Measurements from ENCODE around the gene HEXIM2.
"Not testable (repeated sequence)": the region's sequence is repeated elsewhere in the genome, so short reads cannot be mapped to it uniquely, and the experiment has no call there.

Gene HEXIM2

DNA sequence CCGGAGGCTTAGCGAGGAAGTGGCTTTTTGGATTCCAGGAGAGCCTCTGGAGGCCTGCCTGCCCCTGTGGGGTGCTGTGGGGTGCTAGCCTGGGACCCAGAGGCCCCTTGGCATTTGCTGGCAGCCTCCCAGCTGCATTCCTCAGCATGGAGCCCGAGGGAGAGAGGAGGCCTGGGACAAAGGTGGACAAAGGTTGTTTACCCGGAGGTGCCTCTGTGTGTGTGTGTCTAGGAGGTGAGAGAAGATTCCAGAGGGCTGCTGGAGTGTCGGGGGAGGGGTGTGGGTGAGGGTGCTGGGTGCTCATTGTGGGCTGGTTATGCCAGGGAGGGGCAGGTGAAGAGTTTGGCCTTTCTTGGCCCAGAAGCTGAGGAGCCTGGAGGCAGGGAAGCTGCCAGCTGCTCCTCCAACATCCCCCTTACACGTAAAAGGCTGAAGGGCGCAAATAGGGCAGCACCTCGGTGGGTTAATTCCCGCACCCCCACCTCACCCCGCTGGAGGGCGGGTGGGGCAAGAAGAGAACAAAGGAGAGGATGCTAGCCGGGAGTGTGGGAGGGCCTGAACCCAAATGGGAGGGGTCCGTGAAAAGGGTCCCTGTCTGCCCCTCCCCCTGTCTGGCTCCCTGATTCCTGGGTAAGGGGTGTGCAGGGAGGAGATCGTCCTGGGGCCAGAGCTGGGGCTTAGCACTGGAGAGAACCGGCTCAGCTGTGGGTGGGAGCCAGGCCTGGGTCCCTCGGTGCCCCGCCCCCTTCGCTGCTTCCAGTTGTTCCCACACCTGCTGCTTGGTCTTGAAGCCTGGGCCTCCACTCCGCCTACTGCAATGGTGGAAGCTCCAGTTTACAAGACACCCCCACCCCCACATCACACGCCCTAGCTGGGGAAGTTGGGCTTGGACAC lies 9.9 kb downstream of the HEXIM2 start:
- DNase-seq = no peak

DNA sequence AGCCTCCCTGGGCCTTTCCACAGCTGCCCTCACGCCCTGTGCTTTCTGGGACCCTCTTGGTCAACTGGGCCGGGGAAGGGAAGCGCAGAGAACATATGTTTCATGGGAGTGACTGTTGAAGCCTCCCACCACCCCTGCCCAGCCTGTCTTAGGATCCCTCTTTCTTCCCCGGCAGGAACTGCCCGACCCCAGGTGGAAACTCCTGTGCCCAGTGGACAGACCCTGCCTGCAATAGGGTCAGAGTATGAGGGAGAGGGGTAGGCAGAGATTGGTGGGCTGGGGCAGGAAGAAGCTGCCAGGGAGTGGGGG lies 10.5 kb downstream of the HEXIM2 start:
- DNase-seq = no peak

DNA sequence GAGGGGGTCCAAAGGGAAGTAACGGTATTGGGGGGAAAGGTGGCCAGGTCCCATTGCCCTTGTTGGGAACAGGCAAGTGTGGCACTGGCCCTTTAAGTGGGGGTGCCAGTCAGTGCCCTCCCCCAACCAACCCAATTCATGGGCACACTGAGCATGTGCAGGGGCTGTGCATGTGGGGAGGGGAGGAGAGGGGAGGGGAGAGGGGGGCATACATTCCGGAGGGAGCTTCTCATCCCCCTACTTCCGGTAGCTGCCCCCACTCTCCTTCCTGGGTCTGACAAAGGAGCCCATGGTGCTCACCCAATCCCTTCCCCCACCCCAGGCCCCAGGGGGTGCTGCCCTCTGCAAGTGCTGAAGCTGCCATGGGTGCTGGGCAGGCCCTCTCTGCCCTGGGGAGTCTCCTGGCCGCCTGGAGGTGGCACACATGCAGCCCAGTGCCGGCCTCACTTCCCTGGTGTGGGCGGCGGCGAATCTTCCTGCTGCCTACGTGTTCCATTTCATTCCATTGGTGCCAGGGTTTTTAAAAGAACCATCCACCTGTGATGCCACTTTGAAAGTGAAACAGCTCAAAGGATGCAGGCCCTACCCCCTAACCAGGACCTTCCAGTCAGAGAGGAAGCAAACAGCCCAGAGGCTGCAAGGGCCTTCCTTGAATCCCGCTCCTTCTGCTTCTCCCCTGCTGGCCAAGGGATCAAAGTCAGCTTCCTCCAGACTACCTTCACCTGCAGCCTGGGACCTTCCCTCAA lies 11.0 kb downstream of the HEXIM2 start:
- peak; percentile 52 for DNase-seq

DNA sequence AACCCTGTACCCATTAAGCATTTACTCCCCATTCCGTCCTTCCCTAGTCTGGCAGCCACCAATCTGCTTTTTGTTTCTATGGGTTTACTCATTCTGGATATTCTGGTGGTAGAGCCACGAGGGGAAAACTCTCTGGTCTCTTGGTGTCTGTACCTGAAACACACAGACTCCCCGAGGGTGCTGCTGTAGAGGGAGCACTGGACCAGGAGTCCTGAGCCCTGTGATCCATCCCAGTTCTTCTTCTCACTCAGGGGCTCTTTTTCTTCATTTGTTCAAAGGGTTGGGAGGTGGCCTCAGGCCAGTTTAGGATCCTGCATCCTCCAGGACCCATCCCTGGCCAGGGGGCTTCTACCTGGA lies 14.1 kb downstream of the HEXIM2 start:
- DNase-seq = no peak

DNA sequence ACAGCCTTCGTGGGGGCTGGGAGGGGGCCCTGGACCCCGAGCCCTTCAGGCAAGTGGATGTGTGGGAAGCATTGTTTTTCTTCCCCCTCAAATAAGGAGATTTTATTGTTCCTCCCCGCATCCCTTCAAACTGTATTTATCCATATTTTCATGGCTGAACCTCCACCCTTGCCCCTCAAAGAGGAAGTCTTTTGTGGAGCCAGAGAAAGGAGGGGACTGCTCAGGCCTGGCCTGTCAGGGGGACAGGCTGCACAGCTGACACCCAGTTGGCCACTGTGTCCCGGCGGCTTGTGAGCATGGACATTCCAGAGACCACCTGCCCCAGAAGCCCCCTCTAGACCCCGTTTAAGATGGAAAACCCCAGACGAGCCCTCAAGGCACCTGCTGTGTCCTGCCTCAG lies 15.9 kb downstream of the HEXIM2 start:
- no peak for DNase-seq

DNA sequence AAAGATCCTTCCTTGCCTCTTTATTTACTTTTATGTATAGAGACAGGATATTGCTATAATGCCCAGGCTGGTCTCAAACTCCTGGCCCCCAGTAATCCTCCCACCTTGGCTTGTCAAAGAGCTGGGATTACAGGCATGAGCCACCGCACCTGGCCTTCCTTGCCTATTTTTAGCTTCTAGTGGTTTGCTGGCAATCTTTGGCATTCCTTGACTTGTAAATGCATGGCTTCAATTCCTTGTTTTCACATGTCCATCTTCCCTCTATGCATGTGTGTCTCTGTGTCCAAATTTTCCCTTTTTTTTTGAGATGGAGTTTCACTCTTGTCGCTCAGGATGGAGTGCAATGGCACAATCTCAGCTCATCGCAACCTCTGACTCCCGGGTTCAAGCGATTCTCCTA lies 22.5 kb downstream of the HEXIM2 start:
- DNase-seq = no peak

DNA sequence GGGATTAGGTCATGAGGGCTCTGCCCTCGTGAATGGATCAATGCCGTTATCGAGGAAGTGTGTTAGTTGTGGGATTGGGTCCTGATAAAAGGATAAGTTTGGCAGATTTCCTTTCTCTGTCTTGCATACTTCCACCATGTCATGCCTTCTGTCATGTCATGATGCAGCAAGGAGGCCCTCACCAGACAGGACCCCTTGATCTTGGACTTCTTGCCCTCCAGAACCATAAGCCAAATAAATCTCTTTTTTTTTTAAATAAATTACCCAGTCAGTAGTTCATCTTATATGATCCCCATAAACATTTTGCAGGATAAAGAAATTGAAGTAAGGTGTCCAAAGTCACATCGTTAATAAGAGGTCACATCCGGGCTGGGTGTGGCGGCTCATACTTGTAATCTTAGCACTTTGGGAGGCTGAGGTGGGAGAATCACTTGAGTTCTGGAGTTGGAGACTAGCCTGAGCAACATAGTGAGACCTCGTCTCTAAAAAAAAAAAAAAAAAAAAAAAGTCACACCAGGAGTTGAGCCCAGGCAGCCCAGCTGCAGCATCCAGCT lies 25.2 kb downstream of the HEXIM2 start:
- no peak for DNase-seq

DNA sequence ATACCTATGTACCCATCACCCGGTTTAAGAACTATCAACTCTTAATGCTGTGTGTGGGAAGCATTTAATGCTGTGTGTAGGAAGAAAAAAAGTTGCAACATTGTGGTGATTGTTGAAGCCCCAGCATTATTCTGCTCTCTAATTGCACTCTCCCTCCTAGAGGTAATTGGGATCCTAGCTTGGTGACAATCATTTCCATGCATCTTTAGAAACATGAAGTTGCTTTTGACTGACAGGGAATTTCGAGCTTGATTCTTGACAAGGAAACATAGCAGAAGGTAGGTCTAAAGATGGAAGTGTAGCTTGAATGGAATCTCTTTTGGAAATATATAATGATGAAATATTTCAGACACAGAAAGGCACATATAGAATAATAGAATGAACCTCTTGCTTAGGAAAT lies 27.3 kb downstream of the HEXIM2 start:
- DNase-seq = no peak

DNA sequence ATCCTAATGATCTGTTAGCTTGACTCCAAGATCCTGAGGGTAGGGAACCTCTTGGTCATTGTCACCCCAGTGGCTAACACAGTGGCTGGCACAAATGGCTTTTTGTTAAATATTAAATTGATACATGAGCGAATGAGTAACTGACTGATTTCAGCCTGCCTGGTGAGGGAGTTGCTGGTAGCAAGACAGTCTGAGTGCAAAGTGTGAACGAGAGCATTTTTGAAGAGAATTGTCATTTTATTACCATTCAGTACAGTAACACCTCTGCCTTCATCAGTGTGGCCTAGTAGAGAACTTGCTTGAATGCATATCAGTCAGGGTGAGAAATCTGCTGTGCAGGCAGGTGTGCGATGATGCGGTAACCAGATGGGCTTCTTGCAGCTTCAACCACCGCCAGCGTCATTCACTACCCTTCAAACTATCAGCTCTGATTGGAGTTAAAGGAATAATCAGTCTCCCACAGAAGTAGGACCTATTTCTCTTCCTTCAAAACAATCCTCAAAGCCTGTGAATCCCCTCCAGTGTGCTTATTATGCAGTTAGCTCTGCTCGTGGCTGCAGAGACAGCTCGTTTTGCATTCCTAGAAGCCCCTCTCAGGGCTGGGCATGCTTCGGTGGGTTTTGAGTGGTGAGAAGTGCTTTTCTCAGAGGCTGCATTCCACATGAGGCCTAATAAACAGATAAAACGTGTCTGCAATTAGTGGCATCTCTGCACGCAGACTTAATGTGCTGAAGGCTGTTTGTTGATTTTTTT lies 29.0 kb downstream of the HEXIM2 start:
- DNase-seq = no peak

DNA sequence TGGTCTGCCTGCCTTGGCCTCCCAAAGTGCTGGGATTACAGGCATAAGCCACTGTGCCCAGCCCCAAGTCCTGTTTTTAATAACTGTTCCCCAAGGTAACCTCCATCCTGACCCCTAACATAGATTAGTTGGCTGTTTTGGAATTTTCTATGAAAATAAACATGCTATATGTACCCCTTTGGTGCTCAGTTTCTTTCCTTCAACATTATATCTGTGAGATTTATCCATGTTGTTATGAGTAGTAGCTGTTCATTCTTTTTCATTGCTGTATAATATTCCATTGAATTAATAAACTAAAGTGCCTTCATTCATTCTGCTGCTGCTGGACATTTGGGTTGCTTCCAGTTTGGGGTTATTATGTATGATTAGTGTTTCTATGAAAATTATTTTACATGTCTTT lies 33.7 kb downstream of the HEXIM2 start:
- no peak for DNase-seq

DNA sequence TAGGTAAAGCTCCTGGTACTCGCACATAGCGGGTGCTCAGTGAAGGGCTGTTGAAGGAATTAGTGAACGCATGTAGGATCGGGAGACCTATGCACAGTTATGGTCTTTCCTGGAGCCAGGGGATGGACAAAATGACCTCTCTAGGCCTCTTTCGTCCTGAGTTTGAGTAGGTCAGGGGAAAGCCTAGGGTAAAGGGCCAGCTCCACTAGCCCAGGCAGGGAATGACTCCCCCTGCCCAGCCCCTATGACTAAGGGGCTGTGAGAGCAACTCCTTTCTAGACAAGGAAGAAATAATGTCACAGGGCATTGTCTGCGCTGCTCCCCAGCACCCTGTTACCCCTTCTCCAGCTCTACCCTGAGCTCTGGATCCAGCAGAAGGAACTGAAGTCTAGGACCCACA lies 35.4 kb downstream of the HEXIM2 start:
- no peak for DNase-seq

DNA sequence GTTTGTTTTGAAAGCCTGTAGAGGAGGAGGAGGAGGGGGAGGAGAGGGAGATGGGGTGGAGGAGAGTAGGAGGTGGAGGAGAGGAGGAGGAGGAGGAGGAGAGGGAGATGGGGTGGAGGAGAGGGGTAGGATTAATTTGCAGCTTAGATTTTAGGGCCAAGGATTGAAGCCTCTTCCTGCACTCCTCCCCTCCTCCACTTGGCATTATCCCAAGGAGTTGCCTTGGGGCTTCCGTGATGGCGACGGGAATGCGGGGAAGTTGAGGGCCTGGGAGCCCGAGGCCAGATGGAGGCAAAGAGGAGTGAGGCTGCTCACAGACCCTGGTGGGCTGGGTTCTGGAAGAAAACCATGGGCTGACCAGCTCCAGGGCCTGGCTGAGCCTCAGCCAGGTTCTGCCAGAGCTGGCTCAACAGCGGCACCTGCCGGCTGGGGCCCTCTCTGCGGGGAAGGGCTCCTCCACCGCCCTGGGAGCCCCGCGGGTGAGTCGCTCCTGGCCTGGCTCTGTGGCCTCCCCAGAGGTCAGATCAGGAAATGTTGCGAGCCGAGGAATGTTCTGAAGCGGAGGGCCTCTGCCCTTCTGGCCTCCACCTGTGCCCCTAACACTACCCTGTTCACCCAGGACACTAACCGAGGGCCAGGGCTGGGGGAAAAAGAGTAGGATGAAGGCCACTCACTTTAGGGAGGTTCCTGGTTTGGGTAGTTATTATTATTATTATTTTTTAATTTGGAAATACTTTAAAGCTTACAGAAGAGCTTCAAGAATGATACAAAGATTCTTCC lies 36.1 kb downstream of the HEXIM2 start:
- peak; percentile 89 for DNase-seq

DNA sequence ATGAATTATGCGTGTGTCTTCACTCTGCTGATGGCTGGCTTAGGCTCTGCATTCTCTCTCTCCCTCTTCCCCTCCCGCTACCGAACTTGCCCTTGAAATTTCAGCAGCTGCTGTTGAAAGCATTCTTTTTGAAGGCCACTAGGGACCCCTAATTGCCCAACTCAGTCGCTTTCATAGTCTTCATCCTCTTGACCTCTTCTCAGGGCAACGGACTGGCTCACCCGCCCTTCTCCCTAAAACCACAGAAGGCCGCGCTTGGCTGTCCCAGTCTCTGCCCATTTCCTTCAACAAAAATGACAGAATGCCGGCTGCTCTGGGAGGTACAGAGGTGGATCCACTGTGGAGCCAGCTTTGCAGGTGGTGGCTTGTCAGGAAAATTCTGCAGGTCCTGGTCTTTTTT lies 39.0 kb downstream of the HEXIM2 start:
- DNase-seq = no peak

DNA sequence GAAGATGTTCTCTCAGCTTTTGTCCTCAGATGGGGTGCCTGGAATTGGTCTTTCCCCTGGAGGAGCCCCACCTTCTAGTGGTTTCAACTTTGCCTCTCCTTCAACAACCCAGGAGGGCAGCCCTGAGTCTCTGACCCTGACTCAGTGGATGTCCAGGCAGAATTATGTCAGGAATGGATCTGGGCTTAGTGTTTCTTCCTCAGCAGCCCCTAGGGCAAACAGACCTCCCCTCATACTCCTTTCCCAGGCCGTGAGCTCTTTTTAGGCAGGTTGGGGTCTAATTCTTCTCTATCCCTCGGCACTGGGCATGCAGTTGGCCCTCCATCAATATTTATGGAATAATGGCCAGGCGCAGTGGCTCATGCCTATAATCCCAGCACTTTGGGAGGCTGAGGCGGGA lies 39.8 kb downstream of the HEXIM2 start:
- no peak for DNase-seq

DNA sequence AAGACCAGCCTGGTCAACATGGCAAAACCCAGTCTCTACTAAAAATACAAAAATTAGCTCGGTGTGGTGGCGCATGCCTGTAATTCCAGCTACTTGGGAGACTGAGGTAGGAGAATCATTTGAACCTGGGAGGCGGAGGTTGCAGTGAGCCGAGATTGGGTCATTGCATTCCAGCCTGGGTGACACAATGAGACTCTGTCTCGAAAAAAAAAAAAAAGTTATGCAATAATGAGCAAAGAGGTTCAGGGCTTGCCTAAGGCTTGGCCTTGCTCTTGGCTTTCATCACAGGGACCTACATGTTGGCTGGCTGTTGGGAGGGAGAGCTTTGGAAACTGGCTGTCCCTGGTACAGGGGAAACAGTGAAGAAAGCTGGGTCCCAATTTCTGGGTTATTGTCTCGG lies 40.2 kb downstream of the HEXIM2 start:
- DNase-seq = not testable (repeated sequence)

DNA sequence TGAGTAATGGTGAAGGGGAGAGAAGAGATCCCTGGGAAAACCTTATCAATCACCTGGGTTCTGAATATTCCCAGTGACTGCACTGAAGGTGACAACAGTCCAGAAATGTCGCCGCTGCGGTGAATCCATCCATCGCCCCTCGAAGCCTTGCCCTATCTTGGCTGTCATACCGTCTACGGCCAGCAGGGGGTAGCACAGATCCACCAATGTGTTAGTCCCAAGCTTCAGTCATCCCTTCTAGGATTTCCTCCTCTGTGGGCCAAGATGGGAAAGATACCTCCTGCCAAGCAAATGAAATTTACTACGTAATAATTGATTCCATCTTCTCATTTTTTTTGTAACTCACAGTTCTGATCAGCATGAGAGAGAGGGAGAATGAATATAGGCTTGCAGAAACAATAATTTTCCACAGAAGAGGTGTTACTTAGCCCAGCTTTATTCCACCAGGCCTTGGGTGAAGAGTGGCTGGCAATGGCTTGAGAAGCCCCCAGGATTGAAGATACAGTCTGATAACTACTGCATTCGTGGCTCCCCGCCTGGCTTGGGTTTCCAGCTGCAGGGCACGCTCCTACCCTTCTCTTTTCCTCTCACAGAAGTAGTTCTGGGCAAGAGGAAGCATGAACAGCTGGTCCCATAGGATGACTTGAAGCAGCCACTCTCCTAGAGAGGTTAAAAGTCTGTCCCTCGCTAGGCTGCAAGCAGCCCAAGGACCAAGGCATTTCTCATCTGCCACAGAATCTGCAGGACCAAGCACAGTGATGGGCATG lies 57.4 kb downstream of the HEXIM2 start:
- DNase-seq = peak; percentile 88

Measured in activated CD4-positive, alpha-beta T cell treated with anti-CD3 and anti-CD28 coated beads, Interleukin-2, amount 50 U/mL, for 16 hours (primary cell).